Mesothelial cell of epicardium (in vitro differentiated cells): ENCODE results near the gene KDM4C. TPM values are rescaled to one million over a fixed set of nuclear protein-coding genes. Genes with fewer than 3 reads are reported as not detected.

ENCODE experiments used
- DNase-seq, 2 experiments: peaks; one replicate each; pipeline ENCODE4 v3.0.0; 2021; ENCODE audit warnings: low spot score in 2 of 2; ENCODE audit not compliant: unreplicated experiment in 2 of 2
- H3K27ac Mint-ChIP-seq: 2 replicates; pipeline ENCODE4 v1.8.0; 2021; ENCODE audit warnings: mixed read lengths
- H3K27me3 Mint-ChIP-seq: 2 replicates; pipeline ENCODE4 v1.8.0; 2021; ENCODE audit warnings: low read depth, mixed read lengths
- H3K36me3 Mint-ChIP-seq: 2 replicates; pipeline ENCODE4 v1.8.0; 2021; ENCODE audit warnings: mixed read lengths
- H3K4me1 Mint-ChIP-seq: 2 replicates; pipeline ENCODE4 v1.8.0; 2021; ENCODE audit warnings: mixed read lengths
- H3K4me3 Mint-ChIP-seq: 2 replicates; pipeline ENCODE4 v1.8.0; 2021; ENCODE audit warnings: mild to moderate bottlenecking, moderate library complexity, mixed read lengths
- H3K9me3 Mint-ChIP-seq: 2 replicates; pipeline ENCODE4 v1.8.0; 2021; ENCODE audit warnings: mixed read lengths
- CTCF ChIP-seq: fragments of 200-600 bp; sonication (generic); IDR thresholded peaks from one replicate; pipeline ENCODE4 v1.5.0; 2021; ENCODE audit warnings: antibody characterized with exemption; ENCODE audit not compliant: unreplicated experiment
- total RNA-seq: library from RNA; stranded (reverse); gene quantifications from 3 replicates; pipeline ENCODE4 v1.2.1, GENCODE V29; 2021

The KDM4C gene
- total RNA-seq, 1 donor from 2014 or later: 25.4 TPM

- Mint-ChIP-seq H3K9me3 (no peaks in the 10 kb centered on the region), H3K36me3 (no peaks in the 10 kb centered on the region)
Measured at GRCh38 chr9:6973762-6974161, 216.0 kb downstream of the KDM4C start.

GRCh38 chr9:6975198-6975597 is 217.4 kb downstream of the KDM4C start:
- Mint-ChIP-seq H3K4me1 (peaks cover 16% of the 10 kb centered on the region), H3K9me3 (no peaks in the 10 kb centered on the region), H3K27ac (peak overlapping the region; percentile 44), H3K36me3 (no peaks in the 10 kb centered on the region), H3K4me3 (no peak overlapping the region), H3K27me3 (no peaks in the 10 kb centered on the region)
- no peak for TF ChIP-seq CTCF
- DNase-seq: no peak

More at GRCh38 chr9:6973762-6974161, 216.0 kb downstream of the KDM4C start:
- Mint-ChIP-seq H3K4me1 (peaks cover 16% of the 10 kb centered on the region), H3K27me3 (no peaks in the 10 kb centered on the region), H3K4me3 (no peak overlapping the region), H3K27ac (no peak overlapping the region)
- no peak for TF ChIP-seq CTCF
- DNase-seq: no peak

- Mint-ChIP-seq H3K4me1 (peaks cover 13% of the 10 kb centered on the region), H3K4me3 (no peak overlapping the region), H3K27ac (no peak overlapping the region), H3K36me3 (peaks cover 3% of the 10 kb centered on the region), H3K9me3 (no peaks in the 10 kb centered on the region), H3K27me3 (no peaks in the 10 kb centered on the region)
- no peak for TF ChIP-seq CTCF
- no peak for DNase-seq
Measured at GRCh38 chr9:6977761-6978160, 220.0 kb downstream of the KDM4C start.

GRCh38 chr9:6978591-6978990 is 220.8 kb downstream of the KDM4C start:
- no peak for DNase-seq
- H3K27ac Mint-ChIP-seq: no peak overlapping the region
- no peak overlapping the region for H3K4me3 Mint-ChIP-seq
- H3K36me3 Mint-ChIP-seq: peaks cover 7% of the 10 kb centered on the region
- no peaks in the 10 kb centered on the region for H3K9me3 Mint-ChIP-seq
- H3K27me3 Mint-ChIP-seq: no peaks in the 10 kb centered on the region
- H3K4me1 Mint-ChIP-seq: peaks cover 12% of the 10 kb centered on the region
- no peak for TF ChIP-seq CTCF

GRCh38 chr9:6984941-6985578 is 227.3 kb downstream of the KDM4C start:
- no peaks in the 10 kb centered on the region for H3K4me1 Mint-ChIP-seq
- peaks cover 26% of the 10 kb centered on the region for H3K36me3 Mint-ChIP-seq
- DNase-seq: no peak
- no peaks in the 10 kb centered on the region for H3K27me3 Mint-ChIP-seq
- H3K27ac Mint-ChIP-seq: no peak overlapping the region
- no peak overlapping the region for H3K4me3 Mint-ChIP-seq
- no peaks in the 10 kb centered on the region for H3K9me3 Mint-ChIP-seq
- TF ChIP-seq CTCF: no peak
